GM12864 (cell line): ENCODE results near the gene NXNL1.

Experiments
- DNase-seq: peaks from one replicate; pipeline ENCODE4 v3.0.0-alpha.2; 2011; ENCODE audit warnings: low read depth
- H3K4me3 ChIP-seq: 2 replicates; pipeline ENCODE4 v1.5.1; 2011; ENCODE audit warnings: mild to moderate bottlenecking, low read depth, low read length, control low read depth
- CTCF ChIP-seq: IDR thresholded peaks from 2 replicates; pipeline ENCODE4 v1.5.1; 2011; ENCODE audit warnings: low read depth, mild to moderate bottlenecking, moderate library complexity, low read length, control low read depth, inconsistent platforms; ENCODE audit errors: missing control alignments

NXNL1 gene

GRCh38 chr19:17424743-17425365 lies 35.9 kb downstream of the NXNL1 start:
- TF ChIP-seq CTCF, result peak; percentile 47
- no peak for DNase-seq
- no peak overlapping the region for H3K4me3 ChIP-seq

- no peak overlapping the region for H3K4me3 ChIP-seq
- no peak for TF ChIP-seq CTCF
- DNase-seq, result no peak
These were observed 37.1 kb downstream of the NXNL1 start for GRCh38 chr19:17423429-17424208.

GRCh38 chr19:17421942-17422341 lies 38.8 kb downstream of the NXNL1 start:
- no peak for TF ChIP-seq CTCF
- no peak overlapping the region for H3K4me3 ChIP-seq
- no peak for DNase-seq

GRCh38 chr19:17420475-17420924 lies 40.2 kb downstream of the NXNL1 start:
- DNase-seq, result no peak
- TF ChIP-seq CTCF, result no peak
- peak overlapping the region; percentile 84 for H3K4me3 ChIP-seq

GRCh38 chr19:17419621-17420474 lies 40.9 kb downstream of the NXNL1 start, which contains the start of gene MVB12A:
Gene MVB12A (plus strand): TSS chr19:17420047. CDS start chr19:17420136, 89 bp downstream.
- DNase-seq, result peak; percentile 96
- H3K4me3 ChIP-seq, result peak within 1 kb of the TSS; percentile 84
- no peak for TF ChIP-seq CTCF

GRCh38 chr19:17419154-17419620 lies 41.5 kb downstream of the NXNL1 start:
- DNase-seq, result no peak
- TF ChIP-seq CTCF, result no peak
- peak overlapping the region; percentile 84 for H3K4me3 ChIP-seq
